Peyer's patch (tissue), 4 donors: ENCODE measurements around the gene SLC26A5.

Experiments used
- POLR2A ChIP-seq, 2 donors: fragments of 450-650 bp; IDR thresholded peaks; one replicate each; pipeline ENCODE4 v1.5.1; 2017; ENCODE audit warnings: antibody characterized with exemption in 2 of 2, mild to moderate bottlenecking in 2 of 2, moderate library complexity in 2 of 2
- TF ChIP-seq, protein P1 (sequence below), 6 experiments: fragments of 450-650 bp in 4 of 6; fragments of 200-600 bp in 2 of 6; sonication (generic) in 1 of 6; IDR thresholded peaks; one replicate each; pipeline ENCODE4 v1.5.1; 2017 to 2019; ENCODE audit warnings: antibody characterized with exemption in 6 of 6, mild to moderate bottlenecking in 3 of 6, moderate library complexity in 1 of 6

GRCh38 chr7:103466814-103467213 is 20.8 kb upstream of the SLC26A5 start:
- TF ChIP-seq, protein P1, sequence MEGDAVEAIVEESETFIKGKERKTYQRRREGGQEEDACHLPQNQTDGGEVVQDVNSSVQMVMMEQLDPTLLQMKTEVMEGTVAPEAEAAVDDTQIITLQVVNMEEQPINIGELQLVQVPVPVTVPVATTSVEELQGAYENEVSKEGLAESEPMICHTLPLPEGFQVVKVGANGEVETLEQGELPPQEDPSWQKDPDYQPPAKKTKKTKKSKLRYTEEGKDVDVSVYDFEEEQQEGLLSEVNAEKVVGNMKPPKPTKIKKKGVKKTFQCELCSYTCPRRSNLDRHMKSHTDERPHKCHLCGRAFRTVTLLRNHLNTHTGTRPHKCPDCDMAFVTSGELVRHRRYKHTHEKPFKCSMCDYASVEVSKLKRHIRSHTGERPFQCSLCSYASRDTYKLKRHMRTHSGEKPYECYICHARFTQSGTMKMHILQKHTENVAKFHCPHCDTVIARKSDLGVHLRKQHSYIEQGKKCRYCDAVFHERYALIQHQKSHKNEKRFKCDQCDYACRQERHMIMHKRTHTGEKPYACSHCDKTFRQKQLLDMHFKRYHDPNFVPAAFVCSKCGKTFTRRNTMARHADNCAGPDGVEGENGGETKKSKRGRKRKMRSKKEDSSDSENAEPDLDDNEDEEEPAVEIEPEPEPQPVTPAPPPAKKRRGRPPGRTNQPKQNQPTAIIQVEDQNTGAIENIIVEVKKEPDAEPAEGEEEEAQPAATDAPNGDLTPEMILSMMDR (IDR thresholded peaks at IDR 0.05) = no peak
- no peak for TF ChIP-seq POLR2A (IDR thresholded peaks at IDR 0.05)
